B cell (primary cell): ENCODE results near the gene PARK7. TPM values are rescaled to one million over a fixed set of nuclear protein-coding genes. Genes with fewer than 3 reads are reported as not detected.

Experiments used
- ATAC-seq: fragments of 200-7000 bp; cut with Tn5 transposase; one replicate; pipeline ENCODE4 v1.10.0; 2021; ENCODE audit warnings: low read depth, mild to moderate bottlenecking, moderate number of reproducible peaks, moderate library complexity
- CTCF ChIA-PET: fragments of 350-600 bp; sonication (Branson Sonifier 250); formaldehyde crosslinking; loops from one replicate; lab custom pipeline; 2021; ENCODE audit warnings: antibody characterized with exemption, inconsistent platforms; lab: Charles Lee
- POLR2A ChIA-PET: fragments of 350-600 bp; sonication (Branson Sonifier 250); formaldehyde crosslinking; loops from one replicate; lab custom pipeline; 2021; ENCODE audit warnings: antibody characterized with exemption; lab: Charles Lee
- DNase-seq: peaks from one replicate; pipeline ENCODE4 v3.0.0; 2013
- H2AFZ ChIP-seq: 2 replicates; pipeline ENCODE4 v1.6.1; 2012; ENCODE audit warnings: mild to moderate bottlenecking, low read depth, low read length; ENCODE audit not compliant: insufficient read depth, poor library complexity, severe bottlenecking
- H3K27ac ChIP-seq, 2 donors: 1 replicate in 1 of 2; 2 replicates in 1 of 2; pipeline ENCODE4 v1.5.1; 2012 to 2013; ENCODE audit warnings: low read length in 2 of 2, mild to moderate bottlenecking in 2 of 2, moderate library complexity in 1 of 2
- H3K27me3 ChIP-seq, 4 experiments: fragments of 200-600 bp in 1 of 4; sonication (generic) in 1 of 4; replicated peaks in 1 of 4; 1 replicate in 2 of 4; 2 replicates in 2 of 4; pipeline versions ENCODE4 v1.6.1 to v1.7.0; 2013 to 2016; ENCODE audit warnings: low read length in 3 of 4, mild to moderate bottlenecking in 2 of 4, mixed read lengths in 1 of 4, moderate library complexity in 1 of 4; ENCODE audit not compliant: insufficient read depth in 4 of 4, control insufficient read depth in 3 of 4; ENCODE audit errors: control extremely low read depth in 1 of 4
- H3K36me3 ChIP-seq, 2 experiments: replicated peaks in 1 of 2; 1 replicate in 1 of 2; 2 replicates in 1 of 2; pipeline versions ENCODE4 v1.6.1 to v1.7.1; 2013; ENCODE audit warnings: low read length in 1 of 2; ENCODE audit not compliant: insufficient read depth in 2 of 2, control insufficient read depth in 1 of 2; ENCODE audit errors: control extremely low read depth in 1 of 2, extremely low read depth in 1 of 2
- H3K4me1 ChIP-seq, 2 donors: fragments of 200-600 bp in 1 of 2; sonication (generic) in 1 of 2; 1 replicate in 1 of 2; 2 replicates in 1 of 2; pipeline versions ENCODE4 v1.5.1 to v1.6.1; 2013 to 2017; ENCODE audit warnings: low read length in 2 of 2; ENCODE audit not compliant: control insufficient read depth in 2 of 2, insufficient read depth in 2 of 2
- H3K4me2 ChIP-seq: replicated peaks from 2 replicates; pipeline ENCODE3; 2012; ENCODE audit warnings: mild to moderate bottlenecking, low read depth, low read length; ENCODE audit not compliant: poor library complexity, severe bottlenecking
- H3K4me3 ChIP-seq, 5 experiments: fragments of 200-600 bp in 1 of 5; sonication (generic) in 1 of 5; 1 replicate in 3 of 5; 2 replicates in 2 of 5; pipeline versions ENCODE4 v1.5.1 to v1.7.0; 2011 to 2016; ENCODE audit warnings: low read length in 4 of 5, mild to moderate bottlenecking in 4 of 5, low read depth in 2 of 5, control low read depth in 1 of 5, moderate library complexity in 1 of 5; ENCODE audit not compliant: insufficient read depth in 1 of 5; ENCODE audit errors: control extremely low read depth in 1 of 5, extremely low read depth in 1 of 5
- H3K79me2 ChIP-seq: fragments of 200-600 bp; sonication (generic); one replicate; pipeline ENCODE4 v1.6.0; 2016; ENCODE audit warnings: low read length; ENCODE audit not compliant: control insufficient read depth, insufficient read depth
- H3K9ac ChIP-seq: fragments of 200-600 bp; sonication (generic); 2 replicates; pipeline ENCODE4 v1.6.1; 2017; ENCODE audit warnings: mild to moderate bottlenecking, low read length, moderate library complexity
- H3K9me3 ChIP-seq, 3 donors: one replicate each; pipeline versions ENCODE4 v1.6.1 to v1.7.1; 2013; ENCODE audit warnings: low read length in 2 of 3; ENCODE audit not compliant: control insufficient read depth in 2 of 3, insufficient read depth in 1 of 3; ENCODE audit errors: control extremely low read depth in 1 of 3
- H4K20me1 ChIP-seq: 2 replicates; pipeline ENCODE4 v1.6.0; 2012; ENCODE audit warnings: mild to moderate bottlenecking, low read length; ENCODE audit not compliant: insufficient read depth, control insufficient read depth, poor library complexity, severe bottlenecking
- H3K27ac Mint-ChIP-seq: one replicate; pipeline ENCODE4 v1.8.0; 2021; ENCODE audit warnings: mixed read lengths
- H3K27me3 Mint-ChIP-seq: one replicate; pipeline ENCODE4 v1.8.0; 2021; ENCODE audit warnings: mixed read lengths
- H3K4me1 Mint-ChIP-seq: one replicate; pipeline ENCODE4 v1.8.0; 2021; ENCODE audit warnings: mixed read lengths
- H3K4me3 Mint-ChIP-seq: one replicate; pipeline ENCODE4 v1.8.0; 2021; ENCODE audit warnings: mixed read lengths
- H3K9me3 Mint-ChIP-seq: one replicate; pipeline ENCODE4 v1.8.0; 2022; ENCODE audit warnings: mixed read lengths; ENCODE audit not compliant: insufficient read depth
- CTCF ChIP-seq: fragments of 200-600 bp; IDR thresholded peaks from one replicate; pipeline ENCODE4 v1.8.0; 2022; ENCODE audit warnings: antibody characterized with exemption, mild to moderate bottlenecking
- EZH2 ChIP-seq: IDR thresholded peaks from 2 replicates; pipeline ENCODE4 v1.6.1; 2012; ENCODE audit warnings: borderline replicate concordance, low read depth, mild to moderate bottlenecking, moderate library complexity, low read length; ENCODE audit not compliant: insufficient read depth, poor library complexity, severe bottlenecking
- WGBS: methylation state at CpG from one replicate; pipeline ENCODE4 v1.1.5; 2013; ENCODE audit warnings: missing lambda C conversion rate; ENCODE audit not compliant: insufficient coverage; 5-methylcytosine and 5-hydroxymethylcytosine counted together
- intact Hi-C: fragments of 100-400 bp; cut with micrococcal nuclease; formaldehyde crosslinking; loops from one replicate; pipeline ENCODE4 v1.10.0; 2022
- polyA plus RNA-seq: library from polyadenylated mRNA; depleted of rRNA; stranded (reverse); fragments of >200 nt; gene quantifications from 2 replicates; pipeline ENCODE4 v1.2.3, GENCODE V29; 2012
- total RNA-seq, 2 donors: library from RNA; stranded (reverse); fragments of 120-200 nt in 1 of 2; gene quantifications; 1 replicate in 1 of 2; 2 replicates in 1 of 2; pipeline versions ENCODE4 v1.2.3 to v1.2.4, GENCODE V29; 2013 to 2022

Gene PARK7
- total and polyA plus RNA-seq, 2 donors (not counting 1 experiment from before 2014, with no cell fraction given), result 63.9 to 118 TPM

- Histone ChIP-seq H3K36me3 (no peaks in the 10 kb centered on the region), H3K79me2 (no peaks in the 10 kb centered on the region), H3K9ac (no peak overlapping the region), H3K4me1 (peaks cover 15 to 16% of the 10 kb centered on the region in 2 donors), H3K9me3 (peaks cover 0 to 6% (median 1%) of the 10 kb centered on the region in 3 donors), H4K20me1 (no peaks in the 10 kb centered on the region), H3K27ac (no peak overlapping the region), H3K4me3 (no peak overlapping the region), H3K4me2 (no peak overlapping the region), H2AFZ (no peak overlapping the region), H3K27me3 (peaks cover 5 to 25% (median 14%) of the 10 kb centered on the region in 4 experiments)
- Mint-ChIP-seq H3K9me3 (no peaks in the 10 kb centered on the region), H3K27ac (no peak overlapping the region), H3K27me3 (peaks cover 21% of the 10 kb centered on the region), H3K4me3 (peak overlapping the region; percentile 17), H3K4me1 (peaks cover 14% of the 10 kb centered on the region)
- POLR2A ChIA-PET, result no interaction called here
- no CpG with 5 or more reads among the region's 3 CpGs for WGBS
- TF ChIP-seq EZH2 (no peak), CTCF (no peak)
- intact Hi-C loops, result no loop called here
- DNase-seq (no peak), ATAC-seq (no peak)
- CTCF ChIA-PET, result interaction anchor here (1.4 to 2.3 kb wide), 2 partner anchors 9 to 49 kb away, joined by 4 to 11 read pairs; no protein-coding TSS in a partner anchor
These were observed 62.8 kb downstream of the PARK7 start for GRCh38 chr1:8024329-8024728.

GRCh38 chr1:8025061-8025670, 63.7 kb downstream of the PARK7 start:
- Mint-ChIP-seq H3K4me3 (peak overlapping the region; percentile 82), H3K9me3 (no peaks in the 10 kb centered on the region), H3K27ac (peak overlapping the region; percentile 42), H3K4me1 (peaks cover 10% of the 10 kb centered on the region), H3K27me3 (peaks cover 21% of the 10 kb centered on the region)
- TF ChIP-seq CTCF (no peak), EZH2 (no peak)
- DNase-seq (peak; percentile 53), ATAC-seq (no peak)
- Histone ChIP-seq H3K27me3 (peaks cover 5 to 25% (median 14%) of the 10 kb centered on the region in 4 experiments), H4K20me1 (no peaks in the 10 kb centered on the region), H3K27ac (no peak overlapping the region), H3K4me1 (peaks cover 11 to 16% of the 10 kb centered on the region in 2 donors), H3K9me3 (peaks cover 0 to 6% (median 1%) of the 10 kb centered on the region in 3 donors), H3K4me2 (peak overlapping the region; percentile 84), H2AFZ (peak overlapping the region; percentile 89), H3K79me2 (no peaks in the 10 kb centered on the region), H3K4me3 (peak overlapping the region in 4 of 5 experiments; percentile 31 to 68 (median 56)), H3K9ac (peak overlapping the region; percentile 54), H3K36me3 (no peaks in the 10 kb centered on the region)
- CTCF ChIA-PET, result interaction anchor here (0.7 to 2.3 kb wide), 3 partner anchors 10 to 286 kb away, joined by 3 to 11 read pairs (median 4); no protein-coding TSS in a partner anchor
- POLR2A ChIA-PET, result no interaction called here
- intact Hi-C loops, result no loop called here
- WGBS, result 0% methylated on average over 12 of the region's 19 CpGs
